Naive thymus-derived CD4-positive, alpha-beta T cell (primary cell): ENCODE measurements around the gene ZNF778. TPM values are rescaled to one million over a fixed set of nuclear protein-coding genes. Genes with fewer than 3 reads are reported as not detected.
"Not testable (repeated sequence)": the region's sequence is repeated elsewhere in the genome, so short reads cannot be mapped to it uniquely, and the experiment has no call there.

Experiments used
- ATAC-seq: fragments of 150-1000 bp; cut with Tn5 transposase; 2 replicates; pipeline ENCODE4 v1.10.0; 2021; ENCODE audit warnings: mild to moderate bottlenecking, moderate library complexity
- CTCF ChIA-PET: fragments of 350-600 bp; sonication (Branson Sonifier 250); formaldehyde crosslinking; loops from one replicate; lab custom pipeline; 2021; ENCODE audit warnings: antibody characterized with exemption; lab: Charles Lee
- POLR2A ChIA-PET: fragments of 350-600 bp; sonication (Branson Sonifier 250); formaldehyde crosslinking; loops from one replicate; lab custom pipeline; 2021; ENCODE audit warnings: antibody characterized with exemption, inconsistent platforms; lab: Charles Lee
- DNase-seq, 9 donors: peaks; one replicate each; pipeline versions ENCODE4 v3.0.0 to v3.0.0-alpha.2; 2020 to 2022; ENCODE audit warnings: mixed read lengths in 1 of 9
- H3K27ac ChIP-seq: one replicate; pipeline ENCODE4 v1.7.0; 2013; ENCODE audit warnings: mild to moderate bottlenecking, low read depth, low read length, moderate library complexity
- H3K27me3 ChIP-seq, 2 donors: one replicate each; pipeline ENCODE4 v1.7.0; 2013; ENCODE audit warnings: low read length in 2 of 2, mild to moderate bottlenecking in 2 of 2, moderate library complexity in 2 of 2; ENCODE audit not compliant: control insufficient read depth in 2 of 2, insufficient read depth in 2 of 2
- H3K36me3 ChIP-seq, 3 experiments: 1 replicate in 2 of 3; 2 replicates in 1 of 3; pipeline ENCODE4 v1.7.0; 2013; ENCODE audit warnings: low read length in 3 of 3, mild to moderate bottlenecking in 3 of 3, moderate library complexity in 1 of 3; ENCODE audit not compliant: insufficient read depth in 3 of 3, control insufficient read depth in 2 of 3
- H3K4me1 ChIP-seq, 2 donors: one replicate each; pipeline ENCODE4 v1.7.0; 2013; ENCODE audit warnings: low read length in 2 of 2, mild to moderate bottlenecking in 2 of 2, moderate library complexity in 1 of 2; ENCODE audit not compliant: control insufficient read depth in 2 of 2, insufficient read depth in 2 of 2
- H3K4me3 ChIP-seq: 2 replicates; pipeline ENCODE4 v1.7.0; 2013; ENCODE audit warnings: mild to moderate bottlenecking, low read length
- H3K9me3 ChIP-seq, 3 experiments: 1 replicate in 2 of 3; 2 replicates in 1 of 3; pipeline ENCODE4 v1.7.0; 2013; ENCODE audit warnings: low read length in 3 of 3; ENCODE audit not compliant: control insufficient read depth in 2 of 3
- H3K27ac Mint-ChIP-seq, 9 donors: one replicate each; pipeline ENCODE4 v1.8.0; 2020 to 2022; ENCODE audit warnings: mixed read lengths in 9 of 9, mild to moderate bottlenecking in 8 of 9, moderate library complexity in 5 of 9, inconsistent platforms in 2 of 9
- H3K27me3 Mint-ChIP-seq, 5 donors: one replicate each; pipeline ENCODE4 v1.8.0; 2021 to 2022; ENCODE audit warnings: mixed read lengths in 5 of 5, mild to moderate bottlenecking in 1 of 5
- H3K36me3 Mint-ChIP-seq, 5 donors: one replicate each; pipeline ENCODE4 v1.8.0; 2020 to 2022; ENCODE audit warnings: mixed read lengths in 5 of 5, mild to moderate bottlenecking in 3 of 5, inconsistent platforms in 1 of 5
- H3K4me1 Mint-ChIP-seq, 7 donors: one replicate each; pipeline ENCODE4 v1.8.0; 2020 to 2022; ENCODE audit warnings: mixed read lengths in 7 of 7, mild to moderate bottlenecking in 3 of 7, inconsistent platforms in 1 of 7
- H3K4me3 Mint-ChIP-seq, 10 donors: one replicate each; pipeline ENCODE4 v1.8.0; 2020 to 2022; ENCODE audit warnings: mild to moderate bottlenecking in 10 of 10, mixed read lengths in 10 of 10, moderate library complexity in 6 of 10, inconsistent platforms in 2 of 10
- H3K9me3 Mint-ChIP-seq, 11 donors: one replicate each; pipeline ENCODE4 v1.8.0; 2020 to 2022; ENCODE audit warnings: mixed read lengths in 11 of 11, mild to moderate bottlenecking in 4 of 11, inconsistent platforms in 1 of 11, moderate library complexity in 1 of 11
- intact Hi-C, 2 donors: fragments of 100-400 bp; cut with micrococcal nuclease; formaldehyde crosslinking; loops; one replicate each; pipeline ENCODE4 v1.15.1; 2023
- polyA plus RNA-seq, 2 donors: library from polyadenylated mRNA; unstranded; fragments of 300-500 nt; fragmentation: Illumina TruSeq; gene quantifications; one replicate each; pipeline ENCODE4 v1.2.3, GENCODE V29; 2021
- total RNA-seq, 6 experiments: library from RNA in 5 of 6; stranded (reverse) in 5 of 6; gene quantifications; 1 replicate in 5 of 6; 2 replicates in 1 of 6; pipeline ENCODE4 v1.2.3 and lab custom pipeline; 2021 to 2026

The ZNF778 gene
- total and polyA plus RNA-seq, 7 experiments from 2014 or later, result 4.0 to 13.5 (median 6.5) TPM

DNA sequence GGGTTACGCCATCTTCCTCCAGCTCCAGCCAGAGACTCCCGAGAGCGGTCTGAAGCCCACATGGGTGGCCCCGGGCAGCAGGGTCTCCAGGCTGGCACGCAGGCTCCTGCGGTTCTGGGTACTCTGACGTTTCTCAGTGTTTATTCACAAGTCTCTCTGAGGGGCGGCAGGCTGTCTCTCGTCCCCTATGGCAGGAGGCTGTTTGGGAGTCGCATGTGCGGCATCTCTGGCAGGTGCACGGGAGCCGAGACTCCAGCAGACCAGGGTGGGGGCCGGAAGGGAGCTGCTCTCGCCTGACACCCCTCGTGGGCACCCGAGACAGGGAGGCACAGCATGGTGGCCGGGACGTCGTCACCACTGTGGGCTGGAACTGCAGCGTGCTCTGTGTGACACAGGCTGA is 48.1 kb downstream of the ZNF778 start:
- Histone ChIP-seq H3K27ac (no peak overlapping the region), H3K4me3 (no peak overlapping the region), H3K36me3 (peaks cover 0 to 49% (median 10%) of the 10 kb centered on the region in 3 experiments), H3K27me3 (no peaks in the 10 kb centered on the region), H3K4me1 (no peaks in the 10 kb centered on the region), H3K9me3 (peaks cover 0 to 6% (median 0%) of the 10 kb centered on the region in 3 experiments)
- intact Hi-C loops, result no loop called here
- ATAC-seq, result no peak
- Mint-ChIP-seq H3K36me3 (peaks cover 0 to 13% (median 4%) of the 10 kb centered on the region in 5 donors), H3K27me3 (no peaks in the 10 kb centered on the region), H3K4me1 (peaks cover 0 to 5% (median 0%) of the 10 kb centered on the region in 7 donors), H3K4me3 (no peak overlapping the region), H3K9me3 (peaks cover 0 to 7% (median 0%) of the 10 kb centered on the region in 11 donors), H3K27ac (peak overlapping the region in 1 of 9 donors; percentile 67)
- CTCF ChIA-PET, result no interaction called here
- no peak for DNase-seq
- POLR2A ChIA-PET, result interaction anchor here (0.6 to 1.4 kb wide), 2 partner anchors 9 to 18 kb away, joined by 3 read pairs; no protein-coding TSS in a partner anchor

DNA sequence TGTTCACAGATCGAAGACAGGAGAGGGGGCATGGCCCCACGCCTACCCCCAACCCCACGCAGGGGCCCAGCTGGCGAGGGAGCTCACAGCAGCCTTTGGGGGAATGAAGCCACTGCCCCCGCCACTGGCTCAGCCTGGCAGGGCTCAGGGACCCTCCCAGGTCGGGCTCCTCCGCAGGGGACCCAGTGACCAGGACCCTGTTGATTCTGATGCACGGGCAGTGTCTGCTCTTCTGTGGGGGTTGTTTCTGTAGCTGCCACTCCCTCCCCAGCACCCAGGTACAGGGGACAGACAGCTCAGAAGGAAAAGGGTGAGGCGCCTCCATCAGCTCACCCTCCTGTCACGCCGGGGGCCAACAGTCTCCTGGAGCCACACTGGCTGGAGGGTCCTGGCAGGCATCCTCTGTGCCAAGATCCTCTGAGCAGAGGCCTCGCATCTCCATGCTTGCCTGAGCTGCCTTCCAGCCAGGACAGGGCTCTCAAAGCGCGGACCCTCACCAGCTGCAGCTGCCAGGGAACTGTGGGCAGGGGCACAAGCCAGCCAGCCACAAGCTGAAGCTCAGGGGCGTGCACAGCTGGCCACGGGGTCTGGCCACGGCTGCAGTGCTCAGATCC is 49.1 kb downstream of the ZNF778 start:
- H3K4me3 ChIP-seq, result no peak overlapping the region
- peaks cover 0 to 7% (median 0%) of the 10 kb centered on the region in 11 donors for H3K9me3 Mint-ChIP-seq
- intact Hi-C loops, result no loop called here
- H3K4me1 Mint-ChIP-seq, result peaks cover 0 to 4% (median 0%) of the 10 kb centered on the region in 7 donors
- peaks cover 0 to 58% (median 12%) of the 10 kb centered on the region in 3 experiments for H3K36me3 ChIP-seq
- ATAC-seq (peak; percentile 4), DNase-seq (no peak)
- no peaks in the 10 kb centered on the region for H3K4me1 ChIP-seq
- no peak overlapping the region for H3K4me3 Mint-ChIP-seq
- peaks cover 0 to 6% (median 0%) of the 10 kb centered on the region in 3 experiments for H3K9me3 ChIP-seq
- H3K27me3 ChIP-seq, result no peaks in the 10 kb centered on the region
- CTCF ChIA-PET, result no interaction called here
- H3K27ac ChIP-seq, result no peak overlapping the region
- H3K27me3 Mint-ChIP-seq, result no peaks in the 10 kb centered on the region
- POLR2A ChIA-PET, result interaction anchor here (1.4 kb wide), 1 partner anchor 19 kb away, joined by 3 read pairs; no protein-coding TSS in a partner anchor
- peaks cover 0 to 17% (median 6%) of the 10 kb centered on the region in 5 donors for H3K36me3 Mint-ChIP-seq
- H3K27ac Mint-ChIP-seq, result no peak overlapping the region

DNA sequence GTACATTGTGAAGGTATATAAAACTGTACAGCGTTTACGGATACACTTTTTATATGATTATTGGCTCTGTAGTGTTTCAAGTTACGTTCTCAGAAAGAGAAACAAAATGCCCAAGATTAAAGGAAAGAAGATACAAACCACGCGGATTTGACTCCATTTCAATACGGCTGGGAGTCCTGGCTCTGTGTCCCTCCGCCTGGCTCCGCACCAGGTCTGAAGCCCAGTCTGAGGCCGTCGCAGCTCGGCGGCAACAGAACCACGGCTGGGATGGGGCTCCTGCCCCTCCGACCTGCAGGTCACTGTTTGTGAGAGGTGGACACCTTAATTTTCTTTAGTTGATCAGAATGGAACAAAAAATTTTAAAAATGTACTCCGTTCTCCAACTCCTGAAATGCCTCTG is 50.2 kb downstream of the ZNF778 start:
- H3K27me3 ChIP-seq, DNase-seq, POLR2A ChIA-PET, CTCF ChIA-PET, H3K4me3 Mint-ChIP-seq, H3K4me1 Mint-ChIP-seq, intact Hi-C loops, H3K4me3 ChIP-seq, H3K9me3 ChIP-seq, H3K27ac Mint-ChIP-seq, H3K27ac ChIP-seq, H3K4me1 ChIP-seq, H3K27me3 Mint-ChIP-seq, H3K9me3 Mint-ChIP-seq, ATAC-seq: not testable (repeated sequence)
- H3K36me3 ChIP-seq, result peaks cover 0 to 68% (median 12%) of the 10 kb centered on the region in 3 experiments
- H3K36me3 Mint-ChIP-seq, result peaks cover 0 to 28% (median 13%) of the 10 kb centered on the region in 5 donors

DNA sequence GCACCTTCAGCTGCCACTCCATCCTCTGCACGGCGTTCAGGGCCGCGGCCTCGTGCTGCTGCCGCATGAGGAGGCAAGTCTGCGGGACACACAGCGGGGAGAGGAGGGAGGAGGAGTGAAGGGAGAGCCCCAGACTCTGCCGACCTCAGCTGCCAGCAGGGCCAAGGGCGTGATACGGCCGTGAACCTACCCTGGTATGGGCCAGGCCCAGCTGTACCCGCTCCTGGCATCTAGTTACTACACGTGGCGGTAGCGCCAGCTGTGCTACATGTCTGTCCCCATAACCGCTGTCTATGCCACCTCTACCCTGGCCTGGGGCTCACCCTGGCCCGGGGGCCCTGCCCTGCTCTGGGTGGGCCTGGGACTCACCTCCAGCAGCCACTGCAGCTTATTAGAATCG is 51.1 kb downstream of the ZNF778 start:
- Histone ChIP-seq H3K27me3 (no peaks in the 10 kb centered on the region), H3K27ac (no peak overlapping the region), H3K36me3 (peaks cover 0 to 76% (median 12%) of the 10 kb centered on the region in 3 experiments), H3K4me3 (no peak overlapping the region), H3K4me1 (no peaks in the 10 kb centered on the region), H3K9me3 (no peaks in the 10 kb centered on the region)
- no peak for ATAC-seq
- Mint-ChIP-seq H3K4me3 (no peak overlapping the region), H3K4me1 (peaks cover 0 to 6% (median 1%) of the 10 kb centered on the region in 7 donors), H3K27me3 (no peaks in the 10 kb centered on the region), H3K36me3 (peaks cover 0 to 36% (median 16%) of the 10 kb centered on the region in 5 donors), H3K9me3 (peaks cover 0 to 1% (median 0%) of the 10 kb centered on the region in 11 donors), H3K27ac (no peak overlapping the region)
- intact Hi-C loops, result no loop called here
- POLR2A ChIA-PET, result interaction anchor here (1.5 kb wide), 1 partner anchor 9 kb away, joined by 5 read pairs; no protein-coding TSS in a partner anchor
- CTCF ChIA-PET, result interaction anchor here (0.5 kb wide), 1 partner anchor 205 kb away, joined by 4 read pairs; no protein-coding TSS in a partner anchor
- DNase-seq, result no peak

DNA sequence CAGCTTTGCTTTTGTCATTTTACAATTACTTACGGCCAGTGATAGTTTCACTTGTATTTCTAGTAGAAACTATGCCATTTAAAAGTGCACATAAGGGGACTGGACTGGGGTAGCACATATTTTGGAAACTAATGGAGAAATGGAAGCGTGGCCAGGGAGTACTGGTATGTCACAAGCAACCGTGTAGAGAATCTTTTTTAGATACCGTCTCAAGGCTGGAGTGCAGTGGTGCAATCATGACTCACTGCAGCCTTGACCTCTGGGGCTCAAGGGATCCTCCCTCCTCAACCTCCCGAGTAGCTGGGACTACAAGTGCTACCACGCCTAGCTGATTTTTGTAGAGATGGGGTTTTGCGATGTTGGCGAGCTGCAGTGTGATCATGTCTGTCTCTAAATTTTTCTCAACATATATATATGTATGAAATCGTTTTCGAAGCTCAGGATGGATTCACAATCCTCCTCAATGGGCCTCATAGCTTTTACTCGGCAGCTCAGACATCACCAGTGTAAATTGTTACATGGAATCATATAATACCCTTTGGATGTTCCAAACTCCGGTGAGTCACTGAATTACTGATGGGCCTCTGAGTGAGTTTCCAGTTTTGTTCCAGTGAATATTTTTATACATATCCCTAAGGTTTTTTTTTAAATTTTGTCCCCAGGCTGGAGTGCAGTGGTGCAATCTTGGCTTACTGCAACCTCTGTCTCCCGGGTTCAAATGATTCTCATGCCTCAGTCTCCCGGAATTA is 51.7 kb downstream of the ZNF778 start:
- intact Hi-C loops, result no loop called here
- ChIA-PET POLR2A (interaction anchor here (1.5 kb wide), 1 partner anchor 10 kb away, joined by 5 read pairs; no protein-coding TSS in a partner anchor), CTCF (interaction anchor here (0.5 to 1.6 kb wide), 3 partner anchors 20 to 204 kb away, joined by 3 to 5 read pairs (median 4); no protein-coding TSS in a partner anchor)
- Mint-ChIP-seq H3K27me3 (no peaks in the 10 kb centered on the region), H3K36me3 (peaks cover 0 to 39% (median 19%) of the 10 kb centered on the region in 5 donors), H3K27ac (peak overlapping the region in 1 of 9 donors; percentile 70), H3K4me3 (no peak overlapping the region), H3K4me1 (peaks cover 0 to 8% (median 3%) of the 10 kb centered on the region in 7 donors), H3K9me3 (peaks cover 0 to 3% (median 0%) of the 10 kb centered on the region in 11 donors)
- no peak for ATAC-seq
- H3K4me3 ChIP-seq, result no peak overlapping the region
- peaks cover 0 to 82% (median 12%) of the 10 kb centered on the region in 3 experiments for H3K36me3 ChIP-seq
- DNase-seq, result no peak
- H3K27me3 ChIP-seq, result no peaks in the 10 kb centered on the region
- no peak overlapping the region for H3K27ac ChIP-seq
- H3K4me1 ChIP-seq, result no peaks in the 10 kb centered on the region
- H3K9me3 ChIP-seq, result no peaks in the 10 kb centered on the region

DNA sequence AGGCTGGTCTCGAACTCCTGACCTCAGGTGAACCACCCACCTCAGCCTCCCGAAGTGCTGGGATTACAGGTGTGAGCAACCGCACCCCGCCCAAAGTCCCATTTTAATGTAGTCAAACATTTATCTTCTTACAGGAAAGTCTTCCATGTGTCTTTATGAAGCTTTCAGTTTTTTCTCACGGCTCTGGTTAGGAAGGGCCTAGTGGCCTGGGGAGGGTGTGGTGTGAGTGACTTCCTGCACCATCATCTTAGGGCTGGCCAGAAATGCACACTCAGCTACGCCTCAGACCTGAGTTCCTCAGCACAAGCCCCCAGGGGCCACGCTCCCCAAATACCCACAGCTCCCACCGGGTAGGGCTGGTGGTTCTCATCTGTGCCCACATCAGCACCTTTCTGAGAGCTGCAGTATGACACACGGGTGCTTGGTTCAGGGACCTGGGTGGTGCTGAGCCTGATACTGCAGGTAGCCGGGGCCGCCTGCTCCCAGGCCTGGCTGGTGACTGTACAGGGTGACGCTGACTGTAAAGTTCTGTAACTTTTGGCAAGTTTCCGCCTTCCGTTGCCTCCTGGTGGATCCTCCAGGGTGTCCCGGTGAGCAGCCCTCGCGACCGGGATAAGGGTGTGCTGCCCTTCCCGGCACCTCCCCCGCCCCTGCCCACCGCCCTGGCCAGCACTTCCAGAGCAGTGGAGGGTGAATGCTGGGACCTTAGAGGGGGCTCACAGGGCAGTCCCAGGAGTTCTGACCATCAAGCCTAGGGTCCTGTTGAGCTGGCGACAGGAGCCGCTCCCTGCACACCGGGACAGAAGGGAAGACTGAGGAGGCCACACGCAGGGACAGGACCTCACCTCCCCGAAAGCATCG is 52.5 kb downstream of the ZNF778 start:
- intact Hi-C loops, result no loop called here
- peaks cover 0 to 8% (median 3%) of the 10 kb centered on the region in 7 donors for H3K4me1 Mint-ChIP-seq
- H3K36me3 Mint-ChIP-seq, result peaks cover 0 to 39% (median 19%) of the 10 kb centered on the region in 5 donors
- Histone ChIP-seq H3K9me3 (no peaks in the 10 kb centered on the region), H3K27ac (no peak overlapping the region), H3K27me3 (no peaks in the 10 kb centered on the region), H3K4me3 (no peak overlapping the region), H3K4me1 (no peaks in the 10 kb centered on the region), H3K36me3 (peaks cover 0 to 91% (median 12%) of the 10 kb centered on the region in 3 experiments)
- H3K27ac Mint-ChIP-seq, result peak overlapping the region in 1 of 9 donors; percentile 25
- ChIA-PET CTCF (interaction anchor here (1.6 kb wide), 1 partner anchor 19 kb away, joined by 5 read pairs; no protein-coding TSS in a partner anchor), POLR2A (interaction anchor here (1.5 kb wide), 1 partner anchor 11 kb away, joined by 5 read pairs; no protein-coding TSS in a partner anchor)
- peaks cover 0 to 3% (median 0%) of the 10 kb centered on the region in 11 donors for H3K9me3 Mint-ChIP-seq
- ATAC-seq (peak; percentile 13), DNase-seq (no peak)
- no peaks in the 10 kb centered on the region for H3K27me3 Mint-ChIP-seq
- H3K4me3 Mint-ChIP-seq, result no peak overlapping the region
